Progenitor cell of endocrine pancreas (in vitro differentiated cells): ENCODE data around the gene GP1BB. TPM values are rescaled to one million over a fixed set of nuclear protein-coding genes. Genes with fewer than 3 reads are reported as not detected.
A peak's percentile ranks its signal among the peaks of the same experiment; 100 is the strongest.

Experiments
- DNase-seq: peaks from one replicate; pipeline ENCODE4 v3.0.0; 2021; ENCODE audit warnings: low spot score; ENCODE audit not compliant: unreplicated experiment
- H3K27ac Mint-ChIP-seq: 2 replicates; pipeline ENCODE4 v1.8.0; 2021; ENCODE audit warnings: mild to moderate bottlenecking, moderate library complexity, mixed read lengths
- H3K27me3 Mint-ChIP-seq: 2 replicates; pipeline ENCODE4 v1.8.0; 2021; ENCODE audit warnings: mixed read lengths
- H3K36me3 Mint-ChIP-seq: 2 replicates; pipeline ENCODE4 v1.8.0; 2022; ENCODE audit warnings: mixed read lengths; ENCODE audit not compliant: insufficient read depth
- H3K4me1 Mint-ChIP-seq: 2 replicates; pipeline ENCODE4 v1.8.0; 2021; ENCODE audit warnings: low read depth, mixed read lengths
- H3K4me3 Mint-ChIP-seq: 2 replicates; pipeline ENCODE4 v1.8.0; 2021; ENCODE audit warnings: low read depth, mild to moderate bottlenecking, moderate library complexity, mixed read lengths
- H3K9me3 Mint-ChIP-seq: 2 replicates; pipeline ENCODE4 v1.8.0; 2021; ENCODE audit warnings: low read depth, mixed read lengths
- total RNA-seq: library from RNA; stranded (reverse); gene quantifications from 2 replicates; pipeline ENCODE4 v1.2.1, GENCODE V29; 2021
- TF ChIP-seq, protein P1 (sequence below): fragments of 200-600 bp; sonication (generic); IDR thresholded peaks from one replicate; pipeline ENCODE4 v1.5.0; 2021; ENCODE audit warnings: antibody characterized with exemption, mild to moderate bottlenecking; ENCODE audit not compliant: unreplicated experiment

The GP1BB gene
- total RNA-seq, 1 donor from 2014 or later, result 7.7 TPM

GRCh38 chr22:19760058-19760950 is 37.0 kb downstream of the GP1BB start, which contains the start of gene TBX1:
TBX1 (plus strand) TSS chr22:19760778; CDS start chr22:19760844, 66 bp downstream.
- TF ChIP-seq, protein P1, sequence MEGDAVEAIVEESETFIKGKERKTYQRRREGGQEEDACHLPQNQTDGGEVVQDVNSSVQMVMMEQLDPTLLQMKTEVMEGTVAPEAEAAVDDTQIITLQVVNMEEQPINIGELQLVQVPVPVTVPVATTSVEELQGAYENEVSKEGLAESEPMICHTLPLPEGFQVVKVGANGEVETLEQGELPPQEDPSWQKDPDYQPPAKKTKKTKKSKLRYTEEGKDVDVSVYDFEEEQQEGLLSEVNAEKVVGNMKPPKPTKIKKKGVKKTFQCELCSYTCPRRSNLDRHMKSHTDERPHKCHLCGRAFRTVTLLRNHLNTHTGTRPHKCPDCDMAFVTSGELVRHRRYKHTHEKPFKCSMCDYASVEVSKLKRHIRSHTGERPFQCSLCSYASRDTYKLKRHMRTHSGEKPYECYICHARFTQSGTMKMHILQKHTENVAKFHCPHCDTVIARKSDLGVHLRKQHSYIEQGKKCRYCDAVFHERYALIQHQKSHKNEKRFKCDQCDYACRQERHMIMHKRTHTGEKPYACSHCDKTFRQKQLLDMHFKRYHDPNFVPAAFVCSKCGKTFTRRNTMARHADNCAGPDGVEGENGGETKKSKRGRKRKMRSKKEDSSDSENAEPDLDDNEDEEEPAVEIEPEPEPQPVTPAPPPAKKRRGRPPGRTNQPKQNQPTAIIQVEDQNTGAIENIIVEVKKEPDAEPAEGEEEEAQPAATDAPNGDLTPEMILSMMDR, result no peak
- H3K27ac Mint-ChIP-seq, result peak within 1 kb of the TSS; percentile 13
- no peak for DNase-seq
- H3K4me3 Mint-ChIP-seq, result peak within 1 kb of the TSS; percentile 70
- H3K27me3 Mint-ChIP-seq, result peaks cover 67% of the 10 kb centered on the region
- peaks cover 1% of the 10 kb centered on the region for H3K36me3 Mint-ChIP-seq
- H3K4me1 Mint-ChIP-seq, result peaks cover 13% of the 10 kb centered on the region
- no peaks in the 10 kb centered on the region for H3K9me3 Mint-ChIP-seq

DNA sequence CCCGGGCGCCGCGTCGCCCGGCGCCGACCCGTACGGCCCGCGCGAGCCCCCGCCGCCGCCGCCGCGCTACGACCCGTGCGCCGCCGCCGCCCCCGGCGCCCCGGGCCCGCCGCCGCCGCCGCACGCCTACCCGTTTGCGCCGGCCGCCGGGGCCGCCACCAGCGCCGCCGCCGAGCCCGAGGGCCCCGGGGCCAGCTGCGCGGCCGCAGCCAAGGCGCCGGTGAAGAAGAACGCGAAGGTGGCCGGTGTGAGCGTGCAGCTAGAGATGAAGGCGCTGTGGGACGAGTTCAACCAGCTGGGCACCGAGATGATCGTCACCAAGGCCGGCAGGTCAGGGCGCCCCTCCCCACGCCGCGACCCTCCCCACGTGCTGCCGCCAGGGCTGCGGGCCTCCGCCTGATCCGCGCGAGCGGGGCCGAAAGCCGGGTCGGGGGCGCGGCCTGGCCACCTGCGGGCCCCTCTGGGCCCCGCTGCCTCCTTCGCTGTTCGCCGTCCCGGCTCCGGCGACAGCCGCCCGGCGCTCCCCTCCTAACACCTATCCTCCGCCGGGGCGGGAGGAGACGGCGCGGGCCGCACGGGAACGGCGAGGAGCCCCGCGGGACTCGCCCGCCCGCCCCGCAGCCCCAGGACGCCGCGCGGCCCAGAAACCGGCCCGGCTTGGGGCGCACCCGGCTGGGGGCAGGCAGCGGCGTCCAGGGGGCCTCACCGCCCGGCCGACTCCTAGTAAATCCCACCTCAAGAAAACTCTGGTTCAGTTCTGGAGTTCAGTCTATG is 37.8 kb downstream of the GP1BB start:
- no peaks in the 10 kb centered on the region for H3K9me3 Mint-ChIP-seq
- no peak overlapping the region for H3K27ac Mint-ChIP-seq
- TF ChIP-seq, protein P1, result no peak
- peaks cover 12% of the 10 kb centered on the region for H3K4me1 Mint-ChIP-seq
- peak overlapping the region; percentile 70 for H3K4me3 Mint-ChIP-seq
- H3K36me3 Mint-ChIP-seq, result peaks cover 1% of the 10 kb centered on the region
- DNase-seq, result no peak
- peaks cover 65% of the 10 kb centered on the region for H3K27me3 Mint-ChIP-seq

GRCh38 chr22:19761725-19762567 is 38.6 kb downstream of the GP1BB start:
- Mint-ChIP-seq H3K27me3 (peaks cover 61% of the 10 kb centered on the region), H3K4me3 (peak overlapping the region; percentile 70), H3K9me3 (no peaks in the 10 kb centered on the region), H3K4me1 (peaks cover 12% of the 10 kb centered on the region), H3K27ac (no peak overlapping the region), H3K36me3 (peaks cover 1% of the 10 kb centered on the region)
- DNase-seq, result no peak
- TF ChIP-seq, protein P1, result no peak

DNA sequence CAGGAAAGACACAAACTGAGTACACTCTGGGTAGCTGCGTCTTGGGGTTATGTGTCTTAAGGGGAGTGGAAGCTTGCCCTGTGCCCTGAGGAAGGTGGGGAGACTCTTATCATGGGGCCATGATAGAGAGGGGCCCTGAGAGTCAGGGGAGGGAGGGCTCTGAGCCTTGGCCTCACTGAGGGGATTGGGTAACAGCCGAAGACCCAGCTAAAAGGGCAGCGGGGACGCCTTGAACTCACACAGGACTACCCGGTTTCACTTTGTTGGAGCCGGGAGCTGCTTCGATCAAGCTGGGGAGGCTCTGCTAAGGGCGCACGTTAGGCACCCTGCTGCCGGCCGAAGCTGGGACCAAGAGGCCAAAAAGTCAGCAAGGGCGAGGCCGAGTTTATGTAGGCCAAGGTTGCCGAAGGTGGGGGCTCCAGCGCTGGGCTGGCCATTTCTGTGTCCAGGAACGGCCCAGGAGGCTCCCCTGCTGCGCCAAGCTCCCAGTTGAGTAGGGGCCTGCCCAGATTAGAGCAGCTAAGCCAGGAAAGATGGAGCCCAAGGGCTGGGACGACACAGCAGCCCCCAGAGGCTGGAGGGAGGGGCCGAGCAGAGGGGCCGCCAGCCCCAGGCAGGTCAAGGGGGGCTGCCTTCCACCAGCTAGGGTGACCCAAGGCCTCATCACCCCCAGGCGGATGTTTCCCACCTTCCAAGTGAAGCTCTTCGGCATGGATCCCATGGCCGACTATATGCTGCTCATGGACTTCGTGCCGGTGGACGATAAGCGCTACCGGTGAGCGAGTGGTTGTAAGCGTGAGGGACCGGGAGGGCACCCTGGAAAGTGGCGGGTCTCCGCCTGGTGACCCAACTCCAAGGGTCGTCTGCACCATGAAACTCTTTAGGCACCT is 39.5 kb downstream of the GP1BB start:
- Mint-ChIP-seq H3K9me3 (no peaks in the 10 kb centered on the region), H3K27ac (no peak overlapping the region), H3K27me3 (peaks cover 61% of the 10 kb centered on the region), H3K4me1 (peaks cover 12% of the 10 kb centered on the region), H3K4me3 (no peak overlapping the region), H3K36me3 (peaks cover 1% of the 10 kb centered on the region)
- DNase-seq, result no peak
- TF ChIP-seq, protein P1, result no peak
